ENCODE data around the gene ILF2. TPM values are rescaled to one million over a fixed set of nuclear protein-coding genes. Genes with fewer than 3 reads are reported as not detected.

The ILF2 gene
- total RNA-seq, 1 donor from 2014 or later, result 185 TPM

DNA sequence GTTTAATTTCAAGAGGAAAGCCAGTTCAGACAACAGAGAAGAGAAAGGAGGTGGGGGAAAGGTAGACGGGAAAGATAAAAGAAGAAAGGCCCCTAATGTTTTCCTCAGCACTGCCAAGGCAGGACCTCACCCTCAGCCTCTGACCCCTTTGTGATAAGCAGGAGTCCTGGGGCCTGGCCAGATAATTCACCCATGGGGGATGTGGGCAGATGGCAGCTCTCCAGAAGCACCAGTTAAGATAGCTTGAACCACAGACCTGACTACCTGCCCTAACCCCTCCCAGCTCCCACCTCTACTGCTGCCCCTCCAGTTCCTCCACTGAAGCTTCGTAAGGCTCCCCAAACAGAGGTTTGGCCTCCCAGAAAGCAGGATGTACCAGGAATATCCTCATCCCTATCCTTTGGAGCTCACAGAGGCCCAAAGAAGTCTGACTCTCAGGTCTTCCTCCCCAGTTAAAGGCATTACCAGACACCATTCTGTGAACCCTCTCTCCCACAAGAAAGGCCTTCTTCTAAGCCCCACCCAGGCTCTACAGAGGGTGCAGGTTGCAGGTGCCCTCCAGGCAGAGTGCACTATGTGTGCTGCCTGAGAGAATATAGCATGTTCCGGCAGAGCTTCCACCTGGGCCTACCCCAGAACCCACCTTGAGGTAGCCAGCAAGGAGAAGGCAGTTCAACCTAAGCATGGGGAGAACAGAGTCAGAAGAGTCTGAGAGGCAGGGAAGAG is 21.5 kb downstream of the ILF2 start:
- peaks cover 9% of the 10 kb centered on the region for H3K4me1 Mint-ChIP-seq (ENCODE audit: low read depth, unreplicated experiment)
- Histone ChIP-seq H3K9me3 (ENCODE audit: insufficient read depth, low read depth, low read length) (no peaks in the 10 kb centered on the region), H3K4me2 (ENCODE audit: low read length) (no peak overlapping the region), H3K4me1 (ENCODE audit: insufficient read depth, low read length) (peaks cover 6% of the 10 kb centered on the region), H3K9ac (ENCODE audit: low read length) (no peak overlapping the region), H3K4me3 (ENCODE audit: insufficient read depth, low read depth, low read length) (no peak overlapping the region), H2AFZ (ENCODE audit: low read depth, low read length) (no peak overlapping the region), H3K79me2 (ENCODE audit: insufficient read depth, low read length) (peaks cover 5% of the 10 kb centered on the region), H3K36me3 (ENCODE audit: insufficient read depth, low read length) (peaks cover 18% of the 10 kb centered on the region), H4K20me1 (ENCODE audit: insufficient read depth, low read length) (peaks cover 18% of the 10 kb centered on the region), H3K27ac (ENCODE audit: low read depth, low read length) (no peak overlapping the region), H3K27me3 (ENCODE audit: insufficient read depth, low read length) (no peaks in the 10 kb centered on the region)
- no peak overlapping the region for H3K27ac Mint-ChIP-seq (ENCODE audit: unreplicated experiment)
- H3K9me3 Mint-ChIP-seq (ENCODE audit: unreplicated experiment), result peaks cover 2% of the 10 kb centered on the region
- H3K36me3 Mint-ChIP-seq (ENCODE audit: low read depth, unreplicated experiment), result peaks cover 11% of the 10 kb centered on the region
- FAIRE-seq, result no peak
- no peak overlapping the region for H3K4me3 Mint-ChIP-seq (ENCODE audit: unreplicated experiment)
- H3K27me3 Mint-ChIP-seq (ENCODE audit: low read depth, unreplicated experiment), result no peaks in the 10 kb centered on the region
- TF ChIP-seq, protein P1, sequence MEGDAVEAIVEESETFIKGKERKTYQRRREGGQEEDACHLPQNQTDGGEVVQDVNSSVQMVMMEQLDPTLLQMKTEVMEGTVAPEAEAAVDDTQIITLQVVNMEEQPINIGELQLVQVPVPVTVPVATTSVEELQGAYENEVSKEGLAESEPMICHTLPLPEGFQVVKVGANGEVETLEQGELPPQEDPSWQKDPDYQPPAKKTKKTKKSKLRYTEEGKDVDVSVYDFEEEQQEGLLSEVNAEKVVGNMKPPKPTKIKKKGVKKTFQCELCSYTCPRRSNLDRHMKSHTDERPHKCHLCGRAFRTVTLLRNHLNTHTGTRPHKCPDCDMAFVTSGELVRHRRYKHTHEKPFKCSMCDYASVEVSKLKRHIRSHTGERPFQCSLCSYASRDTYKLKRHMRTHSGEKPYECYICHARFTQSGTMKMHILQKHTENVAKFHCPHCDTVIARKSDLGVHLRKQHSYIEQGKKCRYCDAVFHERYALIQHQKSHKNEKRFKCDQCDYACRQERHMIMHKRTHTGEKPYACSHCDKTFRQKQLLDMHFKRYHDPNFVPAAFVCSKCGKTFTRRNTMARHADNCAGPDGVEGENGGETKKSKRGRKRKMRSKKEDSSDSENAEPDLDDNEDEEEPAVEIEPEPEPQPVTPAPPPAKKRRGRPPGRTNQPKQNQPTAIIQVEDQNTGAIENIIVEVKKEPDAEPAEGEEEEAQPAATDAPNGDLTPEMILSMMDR (IDR thresholded peaks at IDR 0.05; ENCODE audit: insufficient read depth, low read depth, low read length), result no peak
- no peak for TF ChIP-seq EZH2 (IDR thresholded peaks at IDR 0.05; ENCODE audit: insufficient read depth, low read length)
- DNase-seq (ENCODE audit: low read depth), result no peak

DNA sequence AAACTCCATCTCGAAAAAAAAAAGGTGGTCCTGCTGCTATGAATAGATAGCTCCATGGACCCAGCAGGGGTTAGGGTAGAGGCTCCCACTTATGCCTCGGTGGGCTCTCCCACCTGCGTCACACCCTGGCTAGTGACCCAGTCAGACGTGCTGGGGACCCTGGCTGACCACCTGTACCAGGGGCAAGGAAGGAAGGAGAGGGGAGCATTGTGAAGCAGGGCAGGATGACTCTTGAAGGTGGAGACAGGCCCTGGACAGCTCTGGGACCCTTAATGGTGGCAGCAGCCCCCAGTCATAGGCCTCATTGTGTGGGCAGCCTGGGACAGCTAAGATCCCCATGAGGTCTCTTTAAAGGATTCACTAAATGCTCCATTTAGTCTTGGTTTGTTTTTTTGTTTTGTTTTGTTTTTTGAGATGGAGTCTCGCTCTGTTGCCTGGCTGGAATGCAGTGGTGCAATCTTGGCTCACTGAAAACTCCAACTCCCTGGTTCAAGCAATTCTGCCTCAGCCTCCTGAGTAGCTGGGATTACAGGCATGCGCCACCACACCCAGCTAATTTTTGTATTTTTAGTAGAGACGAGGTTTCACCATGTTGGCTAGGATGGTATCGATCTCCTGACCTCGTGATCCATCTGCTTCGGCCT is 22.7 kb downstream of the ILF2 start:
- FAIRE-seq, result no peak
- H3K36me3 Mint-ChIP-seq (ENCODE audit: low read depth, unreplicated experiment), result peaks cover 16% of the 10 kb centered on the region
- peaks cover 8% of the 10 kb centered on the region for H3K4me1 Mint-ChIP-seq (ENCODE audit: low read depth, unreplicated experiment)
- no peaks in the 10 kb centered on the region for H3K27me3 Mint-ChIP-seq (ENCODE audit: low read depth, unreplicated experiment)
- no peak overlapping the region for H3K9ac ChIP-seq (ENCODE audit: low read length)
- peaks cover 15% of the 10 kb centered on the region for H3K79me2 ChIP-seq (ENCODE audit: insufficient read depth, low read length)
- no peaks in the 10 kb centered on the region for H3K9me3 Mint-ChIP-seq (ENCODE audit: unreplicated experiment)
- no peak overlapping the region for H2AFZ ChIP-seq (ENCODE audit: low read depth, low read length)
- H3K4me1 ChIP-seq (ENCODE audit: insufficient read depth, low read length), result peaks cover 4% of the 10 kb centered on the region
- TF ChIP-seq, protein P1 (IDR thresholded peaks at IDR 0.05; ENCODE audit: insufficient read depth, low read depth, low read length), result no peak
- TF ChIP-seq EZH2 (IDR thresholded peaks at IDR 0.05; ENCODE audit: insufficient read depth, low read length), result no peak
- no peaks in the 10 kb centered on the region for H3K27me3 ChIP-seq (ENCODE audit: insufficient read depth, low read length)
- peak overlapping the region; percentile 45 for H3K4me3 Mint-ChIP-seq (ENCODE audit: unreplicated experiment)
- peaks cover 29% of the 10 kb centered on the region for H4K20me1 ChIP-seq (ENCODE audit: insufficient read depth, low read length)
- H3K27ac ChIP-seq (ENCODE audit: low read depth, low read length), result no peak overlapping the region
- no peak for DNase-seq (ENCODE audit: low read depth)
- no peak overlapping the region for H3K4me3 ChIP-seq (ENCODE audit: insufficient read depth, low read depth, low read length)
- H3K9me3 ChIP-seq (ENCODE audit: insufficient read depth, low read depth, low read length), result no peaks in the 10 kb centered on the region
- H3K36me3 ChIP-seq (ENCODE audit: insufficient read depth, low read length), result peaks cover 29% of the 10 kb centered on the region
- H3K27ac Mint-ChIP-seq (ENCODE audit: unreplicated experiment), result peak overlapping the region; percentile 83
- H3K4me2 ChIP-seq (ENCODE audit: low read length), result no peak overlapping the region

DNA sequence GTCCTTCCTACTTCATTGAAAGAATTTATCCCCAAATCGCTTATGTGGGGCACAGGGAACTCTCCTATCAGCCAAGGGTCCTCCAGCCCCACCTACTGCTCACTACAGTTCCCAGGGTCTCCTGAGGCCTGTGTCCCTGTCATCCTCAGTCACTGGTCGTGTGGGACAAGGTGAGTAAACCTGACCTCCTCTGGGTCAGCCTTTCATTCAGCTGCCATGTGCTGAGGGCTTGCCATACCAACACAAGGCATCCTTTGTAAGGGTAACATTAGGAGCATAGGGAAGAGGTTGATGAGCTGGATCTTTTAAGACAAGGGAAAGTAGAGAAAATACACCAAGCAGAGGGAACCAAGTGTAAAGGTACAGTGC is 23.5 kb downstream of the ILF2 start:
- no peak overlapping the region for H3K4me2 ChIP-seq (ENCODE audit: low read length)
- no peaks in the 10 kb centered on the region for H3K9me3 Mint-ChIP-seq (ENCODE audit: unreplicated experiment)
- H3K36me3 Mint-ChIP-seq (ENCODE audit: low read depth, unreplicated experiment), result peaks cover 19% of the 10 kb centered on the region
- no peak for TF ChIP-seq EZH2 (IDR thresholded peaks at IDR 0.05; ENCODE audit: insufficient read depth, low read length)
- TF ChIP-seq, protein P1 (IDR thresholded peaks at IDR 0.05; ENCODE audit: insufficient read depth, low read depth, low read length), result no peak
- no peak overlapping the region for H3K27ac ChIP-seq (ENCODE audit: low read depth, low read length)
- no peaks in the 10 kb centered on the region for H3K27me3 Mint-ChIP-seq (ENCODE audit: low read depth, unreplicated experiment)
- H3K36me3 ChIP-seq (ENCODE audit: insufficient read depth, low read length), result peaks cover 37% of the 10 kb centered on the region
- no peak overlapping the region for H3K9ac ChIP-seq (ENCODE audit: low read length)
- no peaks in the 10 kb centered on the region for H3K9me3 ChIP-seq (ENCODE audit: insufficient read depth, low read depth, low read length)
- H4K20me1 ChIP-seq (ENCODE audit: insufficient read depth, low read length), result peaks cover 32% of the 10 kb centered on the region
- DNase-seq (ENCODE audit: low read depth), result no peak
- H3K27ac Mint-ChIP-seq (ENCODE audit: unreplicated experiment), result peak overlapping the region; percentile 34
- H3K4me1 Mint-ChIP-seq (ENCODE audit: low read depth, unreplicated experiment), result peaks cover 2% of the 10 kb centered on the region
- no peak overlapping the region for H2AFZ ChIP-seq (ENCODE audit: low read depth, low read length)
- H3K4me3 Mint-ChIP-seq (ENCODE audit: unreplicated experiment), result peak overlapping the region; percentile 54
- no peak for FAIRE-seq
- H3K4me3 ChIP-seq (ENCODE audit: insufficient read depth, low read depth, low read length), result no peak overlapping the region
- no peaks in the 10 kb centered on the region for H3K4me1 ChIP-seq (ENCODE audit: insufficient read depth, low read length)
- peaks cover 21% of the 10 kb centered on the region for H3K79me2 ChIP-seq (ENCODE audit: insufficient read depth, low read length)
- H3K27me3 ChIP-seq (ENCODE audit: insufficient read depth, low read length), result no peaks in the 10 kb centered on the region
